Immature natural killer cell (primary cell): ENCODE data around the gene DGKA. TPM values are rescaled to one million over a fixed set of nuclear protein-coding genes. Genes with fewer than 3 reads are reported as not detected.
A peak's percentile ranks its signal among the peaks of the same experiment; 100 is the strongest.
"Not testable (repeated sequence)": the region's sequence is repeated elsewhere in the genome, so short reads cannot be mapped to it uniquely, and the experiment has no call there.

Source experiments
- DNase-seq, 3 donors: peaks; one replicate each; pipeline ENCODE4 v3.0.0; 2022; ENCODE audit warnings: mixed read lengths in 1 of 3
- H3K27ac Mint-ChIP-seq, 6 donors: one replicate each; pipeline ENCODE4 v1.8.0; 2020; ENCODE audit warnings: mixed read lengths in 6 of 6, mild to moderate bottlenecking in 5 of 6, inconsistent platforms in 4 of 6, moderate library complexity in 3 of 6
- H3K27me3 Mint-ChIP-seq, 3 donors: one replicate each; pipeline ENCODE4 v1.8.0; 2020 to 2021; ENCODE audit warnings: low read depth in 3 of 3, mild to moderate bottlenecking in 3 of 3, mixed read lengths in 3 of 3, moderate library complexity in 3 of 3, inconsistent platforms in 1 of 3
- H3K36me3 Mint-ChIP-seq, 3 donors: one replicate each; pipeline ENCODE4 v1.8.0; 2020; ENCODE audit warnings: mixed read lengths in 3 of 3, inconsistent platforms in 2 of 3, mild to moderate bottlenecking in 2 of 3
- H3K4me1 Mint-ChIP-seq, 2 donors: one replicate each; pipeline ENCODE4 v1.8.0; 2020; ENCODE audit warnings: inconsistent platforms in 2 of 2, mild to moderate bottlenecking in 2 of 2, mixed read lengths in 2 of 2, moderate library complexity in 1 of 2
- H3K4me3 Mint-ChIP-seq, 5 donors: one replicate each; pipeline ENCODE4 v1.8.0; 2020; ENCODE audit warnings: mild to moderate bottlenecking in 5 of 5, mixed read lengths in 5 of 5, inconsistent platforms in 3 of 5, moderate library complexity in 3 of 5
- H3K9me3 Mint-ChIP-seq, 6 donors: one replicate each; pipeline ENCODE4 v1.8.0; 2020; ENCODE audit warnings: mild to moderate bottlenecking in 6 of 6, mixed read lengths in 6 of 6, inconsistent platforms in 4 of 6, moderate library complexity in 3 of 6
- polyA plus RNA-seq, 3 donors: library from polyadenylated mRNA; unstranded; fragments of 300-500 nt; fragmentation: Illumina TruSeq; gene quantifications; one replicate each; pipeline ENCODE4 v1.2.3, GENCODE V29; 2021

The DGKA gene
- polyA plus RNA-seq: 10 to 100 TPM; 14.9 to 38.1 (median 19.7) TPM

- peak; percentile 28 to 41 (median 41) for DNase-seq
- H3K4me1 Mint-ChIP-seq: peaks cover 63 to 74% of the 10 kb centered on the region in 2 donors
- peak within 1 kb of the TSS; percentile 93 to 99 (median 98) for H3K27ac Mint-ChIP-seq
- H3K36me3 Mint-ChIP-seq: peaks cover 0 to 4% (median 0%) of the 10 kb centered on the region in 3 donors
- no peaks in the 10 kb centered on the region for H3K9me3 Mint-ChIP-seq
- H3K27me3 Mint-ChIP-seq: peaks cover 14 to 18% (median 17%) of the 10 kb centered on the region in 3 donors
- H3K4me3 Mint-ChIP-seq: peak within 1 kb of the TSS; percentile 96 to 100 (median 99)
These were observed at the start of gene DGKA for GRCh38 chr12:55930771-55931316. Gene DGKA, plus strand, starts transcription at chr12:55931162. Its CDS starts 5,342 bp downstream, at chr12:55936504.

- no peak overlapping the region for H3K4me3 Mint-ChIP-seq
- H3K4me1 Mint-ChIP-seq: no peaks in the 10 kb centered on the region
- no peak for DNase-seq
- H3K27ac Mint-ChIP-seq: no peak overlapping the region
- H3K36me3 Mint-ChIP-seq: no peaks in the 10 kb centered on the region
- peaks cover 0 to 4% (median 1%) of the 10 kb centered on the region in 3 donors for H3K27me3 Mint-ChIP-seq
- no peaks in the 10 kb centered on the region for H3K9me3 Mint-ChIP-seq
These were observed 45.8 kb upstream of the DGKA start for GRCh38 chr12:55885113-55885512.

- no peaks in the 10 kb centered on the region for H3K9me3 Mint-ChIP-seq
- no peak overlapping the region for H3K4me3 Mint-ChIP-seq
- H3K4me1 Mint-ChIP-seq: no peaks in the 10 kb centered on the region
- no peak overlapping the region for H3K27ac Mint-ChIP-seq
- peaks cover 0 to 1% (median 0%) of the 10 kb centered on the region in 3 donors for H3K27me3 Mint-ChIP-seq
- no peak for DNase-seq
- H3K36me3 Mint-ChIP-seq: peaks cover 0 to 4% (median 0%) of the 10 kb centered on the region in 3 donors
These were observed 39.7 kb upstream of the DGKA start for GRCh38 chr12:55891310-55891709.

GRCh38 chr12:55893723-55894122, 37.2 kb upstream of the DGKA start:
- Mint-ChIP-seq H3K9me3 (no peaks in the 10 kb centered on the region), H3K4me1 (no peaks in the 10 kb centered on the region), H3K4me3 (no peak overlapping the region), H3K27ac (no peak overlapping the region), H3K36me3 (peaks cover 0 to 4% (median 0%) of the 10 kb centered on the region in 3 donors), H3K27me3 (no peaks in the 10 kb centered on the region)
- DNase-seq: no peak

- H3K4me1 Mint-ChIP-seq: no peaks in the 10 kb centered on the region
- H3K9me3 Mint-ChIP-seq: no peaks in the 10 kb centered on the region
- DNase-seq: no peak
- peak overlapping the region in 2 of 6 donors; percentile 20 to 58 for H3K27ac Mint-ChIP-seq
- H3K4me3 Mint-ChIP-seq: no peak overlapping the region
- H3K36me3 Mint-ChIP-seq: peaks cover 4 to 14% (median 7%) of the 10 kb centered on the region in 3 donors
- no peaks in the 10 kb centered on the region for H3K27me3 Mint-ChIP-seq
These were observed 31.9 kb upstream of the DGKA start for GRCh38 chr12:55899082-55899481.

- Mint-ChIP-seq H3K4me1 (no peaks in the 10 kb centered on the region), H3K27me3 (no peaks in the 10 kb centered on the region), H3K9me3 (no peaks in the 10 kb centered on the region), H3K27ac (peak overlapping the region in 3 of 6 donors; percentile 39 to 60 (median 57)), H3K36me3 (peaks cover 4 to 14% (median 7%) of the 10 kb centered on the region in 3 donors), H3K4me3 (no peak overlapping the region)
- no peak for DNase-seq
These were observed 29.0 kb upstream of the DGKA start for GRCh38 chr12:55901881-55902490.

- Mint-ChIP-seq H3K4me3 (no peak overlapping the region), H3K27me3 (no peaks in the 10 kb centered on the region), H3K9me3 (no peaks in the 10 kb centered on the region), H3K27ac (no peak overlapping the region), H3K4me1 (peaks cover 0 to 6% of the 10 kb centered on the region in 2 donors), H3K36me3 (peaks cover 4 to 14% (median 7%) of the 10 kb centered on the region in 3 donors)
- no peak for DNase-seq
These were observed 24.9 kb upstream of the DGKA start for GRCh38 chr12:55906056-55906455.

- H3K36me3 Mint-ChIP-seq: peaks cover 0 to 8% (median 5%) of the 10 kb centered on the region in 3 donors
- no peak overlapping the region for H3K4me3 Mint-ChIP-seq
- no peaks in the 10 kb centered on the region for H3K27me3 Mint-ChIP-seq
- H3K9me3 Mint-ChIP-seq: no peaks in the 10 kb centered on the region
- no peak for DNase-seq
- peaks cover 4 to 17% of the 10 kb centered on the region in 2 donors for H3K4me1 Mint-ChIP-seq
- H3K27ac Mint-ChIP-seq: peak overlapping the region in 1 of 6 donors; percentile 66
These were observed 22.0 kb upstream of the DGKA start for GRCh38 chr12:55908726-55909512.

GRCh38 chr12:55909513-55909884, 21.5 kb upstream of the DGKA start:
- DNase-seq: no peak
- peaks cover 9 to 23% of the 10 kb centered on the region in 2 donors for H3K4me1 Mint-ChIP-seq
- H3K27ac Mint-ChIP-seq: peak overlapping the region in 1 of 6 donors; percentile 23
- H3K9me3 Mint-ChIP-seq: no peaks in the 10 kb centered on the region
- no peak overlapping the region for H3K4me3 Mint-ChIP-seq
- H3K27me3 Mint-ChIP-seq: no peaks in the 10 kb centered on the region
- peaks cover 2 to 8% (median 7%) of the 10 kb centered on the region in 3 donors for H3K36me3 Mint-ChIP-seq

GRCh38 chr12:55912908-55913307, 18.1 kb upstream of the DGKA start:
- H3K27ac Mint-ChIP-seq: peak overlapping the region in 2 of 6 donors; percentile 15 to 40

GRCh38 chr12:55915482-55915859, 15.5 kb upstream of the DGKA start:
- Mint-ChIP-seq H3K36me3 (peaks cover 7 to 12% (median 10%) of the 10 kb centered on the region in 3 donors), H3K27ac (peak overlapping the region in 4 of 6 donors; percentile 12 to 76 (median 28)), H3K4me1 (peaks cover 13 to 27% of the 10 kb centered on the region in 2 donors), H3K27me3 (no peaks in the 10 kb centered on the region), H3K4me3 (no peak overlapping the region), H3K9me3 (no peaks in the 10 kb centered on the region)
- no peak for DNase-seq

More at GRCh38 chr12:55912908-55913307, 18.1 kb upstream of the DGKA start:
- DNase-seq: no peak
- Mint-ChIP-seq H3K9me3 (no peaks in the 10 kb centered on the region), H3K27me3 (no peaks in the 10 kb centered on the region), H3K36me3 (peaks cover 7 to 12% (median 10%) of the 10 kb centered on the region in 3 donors), H3K4me3 (no peak overlapping the region), H3K4me1 (peaks cover 13 to 33% of the 10 kb centered on the region in 2 donors)

GRCh38 chr12:55919032-55919431, 11.9 kb upstream of the DGKA start:
- not testable (repeated sequence) for H3K36me3 Mint-ChIP-seq, H3K27me3 Mint-ChIP-seq, H3K27ac Mint-ChIP-seq, DNase-seq, H3K4me3 Mint-ChIP-seq, H3K9me3 Mint-ChIP-seq
- peaks cover 12 to 31% of the 10 kb centered on the region in 2 donors for H3K4me1 Mint-ChIP-seq

- Mint-ChIP-seq H3K4me1 (peaks cover 27 to 48% of the 10 kb centered on the region in 2 donors), H3K27me3 (peaks cover 5 to 12% (median 7%) of the 10 kb centered on the region in 3 donors), H3K4me3 (no peak overlapping the region), H3K27ac (no peak overlapping the region), H3K9me3 (no peaks in the 10 kb centered on the region), H3K36me3 (peaks cover 3 to 4% (median 3%) of the 10 kb centered on the region in 3 donors)
- no peak for DNase-seq
These were observed 8.8 kb upstream of the DGKA start for GRCh38 chr12:55922126-55922525.

GRCh38 chr12:55923648-55924047, 7.3 kb upstream of the DGKA start:
- Mint-ChIP-seq H3K4me1 (peaks cover 33 to 57% of the 10 kb centered on the region in 2 donors), H3K27me3 (peaks cover 8 to 15% (median 11%) of the 10 kb centered on the region in 3 donors), H3K27ac (peak overlapping the region in 2 of 6 donors; percentile 22 to 73)
- H3K9me3 Mint-ChIP-seq, H3K36me3 Mint-ChIP-seq, H3K4me3 Mint-ChIP-seq, DNase-seq: not testable (repeated sequence)
